ENCODE data around the gene IMP4. TPM values are rescaled to one million over a fixed set of nuclear protein-coding genes. Genes with fewer than 3 reads are reported as not detected.

The IMP4 gene
- total and polyA plus RNA-seq, 2 of the 4 experiments (the other 2 are of a cell fraction) = 154 to 169 TPM

DNA sequence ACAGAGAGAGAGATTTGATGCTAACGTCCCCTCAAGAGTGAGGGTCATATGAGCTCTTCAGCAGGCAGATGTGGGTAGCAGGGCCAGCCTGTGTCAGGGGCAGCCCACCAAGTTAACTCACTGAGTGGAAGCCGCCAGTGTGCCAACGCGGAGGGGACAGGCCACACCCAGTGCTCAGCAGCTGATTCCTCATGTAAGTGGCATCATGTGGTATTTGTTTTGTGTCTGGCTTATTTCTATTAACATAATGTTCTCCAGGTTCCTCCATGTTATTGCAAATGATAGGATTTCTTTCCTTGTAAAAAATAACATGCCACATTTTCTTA, 4.0 kb downstream of the IMP4 start:
- H3K27me3 ChIP-seq (ENCODE audit: control insufficient read depth, insufficient read depth, low read length) = no peaks in the 10 kb centered on the region
- no peak overlapping the region for H3K4me2 ChIP-seq (ENCODE audit: low read depth, low read length)
- H4K8ac ChIP-seq (ENCODE audit: low read depth in 2 of 2, low read length in 2 of 2) = no peak overlapping the region
- H3K79me1 ChIP-seq (ENCODE audit: low read depth in 1 of 2, low read length in 2 of 2) = peaks cover 16 to 23% of the 10 kb centered on the region in 2 experiments; a peak in 2 of 4 replicates
- WGBS, 2 experiments (ENCODE audit: extremely low coverage in 2 of 2, insufficient read length in 1 of 2) = 100% methylated on average over 1 of the region's 4 CpGs; no CpG with 5 or more reads in 1 of the 2 experiments
- ATAC-seq (ENCODE audit: low read depth) (no peak), DNase-seq (no peak)
- H2AFZ ChIP-seq (replicated peaks; ENCODE audit: low read length, poor library complexity) = no peak overlapping the region
- TF ChIP-seq NFE2L2 (IDR thresholded peaks at IDR 0.05; ENCODE audit: low read depth, low read length) (no peak), CHD1 (IDR thresholded peaks at IDR 0.05; ENCODE audit: low read depth, low read length) (no peak), RCOR1 (IDR thresholded peaks at IDR 0.05; ENCODE audit: insufficient replicate concordance, low read length) (no peak)
- TF ChIP-seq, protein P1, sequence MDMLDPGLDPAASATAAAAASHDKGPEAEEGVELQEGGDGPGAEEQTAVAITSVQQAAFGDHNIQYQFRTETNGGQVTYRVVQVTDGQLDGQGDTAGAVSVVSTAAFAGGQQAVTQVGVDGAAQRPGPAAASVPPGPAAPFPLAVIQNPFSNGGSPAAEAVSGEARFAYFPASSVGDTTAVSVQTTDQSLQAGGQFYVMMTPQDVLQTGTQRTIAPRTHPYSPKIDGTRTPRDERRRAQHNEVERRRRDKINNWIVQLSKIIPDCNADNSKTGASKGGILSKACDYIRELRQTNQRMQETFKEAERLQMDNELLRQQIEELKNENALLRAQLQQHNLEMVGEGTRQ (IDR thresholded peaks at IDR 0.05; ENCODE audit: low read depth, low read length) = no peak
- no peak overlapping the region for H2BK120ac ChIP-seq (ENCODE audit: low read depth, low read length)
- no peak overlapping the region for H3K18ac ChIP-seq (ENCODE audit: low read depth, low read length)
- peaks cover 34% of the 10 kb centered on the region for H3K36me3 ChIP-seq (ENCODE audit: control insufficient read depth, insufficient read depth, low read length)
- in situ Hi-C loops (cut with MboI; ENCODE audit: low sequenced_read_pairs) = no loop called here
- no TSS peak for BruUV-seq (replicated peaks)
- dilution Hi-C loops (cut with HindIII; ENCODE audit: low sequenced_read_pairs, unreplicated experiment) = no loop called here
- H2AK9ac ChIP-seq (replicated peaks; ENCODE audit: low read depth, low read length, poor library complexity) = no peak overlapping the region
- H2BK15ac ChIP-seq (ENCODE audit: low read depth, low read length) = no peak overlapping the region
- peaks cover 2% of the 10 kb centered on the region; the same call in 1 of the 2 replicates for H3K4me1 ChIP-seq (ENCODE audit: control insufficient read depth, insufficient read depth, low read length)
- no peaks in the 10 kb centered on the region for H3K9me3 ChIP-seq (ENCODE audit: control insufficient read depth, insufficient read depth, low read length)
- no peak overlapping the region for H3K23ac ChIP-seq (ENCODE audit: low read depth, low read length)
- no peaks in the 10 kb centered on the region for H3K9me1 ChIP-seq (ENCODE audit: insufficient read depth, low read length)
- ChIA-PET POLR2A (ENCODE audit: unreplicated experiment) (no interaction called here), CTCF (no interaction called here)
- no peak overlapping the region for H3K56ac ChIP-seq (ENCODE audit: extremely low read depth, insufficient read depth, low read length)
- intact Hi-C loops (cut with micrococcal nuclease) = no loop called here
- H3K27ac ChIP-seq (ENCODE audit: insufficient read depth, low read length) = no peak overlapping the region
- H4K5ac ChIP-seq (ENCODE audit: low read depth, low read length) = no peak overlapping the region
- no peak overlapping the region for H3K9ac ChIP-seq (ENCODE audit: low read depth, low read length)
- no peak overlapping the region for H3K14ac ChIP-seq (replicated peaks; ENCODE audit: low read depth, low read length)
- no peak overlapping the region for H4K91ac ChIP-seq (ENCODE audit: insufficient read depth, low read depth, low read length)
- no peak overlapping the region for H2BK20ac ChIP-seq (ENCODE audit: low read depth, low read length)
- H3K4me3 ChIP-seq (ENCODE audit: insufficient read depth, low read depth, low read length) = no peak overlapping the region
- no peak overlapping the region for H2AK5ac ChIP-seq (ENCODE audit: low read depth, low read length)
- no peak overlapping the region for H3K4ac ChIP-seq (ENCODE audit: low read depth, low read length)
- H4K20me1 ChIP-seq (ENCODE audit: insufficient read depth, low read length) = peaks cover 4% of the 10 kb centered on the region; the same call in 1 of the 2 replicates
- H2BK5ac ChIP-seq (ENCODE audit: low read depth, low read length, poor library complexity, severe bottlenecking) = no peak overlapping the region
